Thyroid gland (tissue), 4 donors: Measurements from ENCODE around the gene STX1A. TPM values are rescaled to one million over a fixed set of nuclear protein-coding genes. Genes with fewer than 3 reads are reported as not detected.
"Not testable (repeated sequence)": the region's sequence is repeated elsewhere in the genome, so short reads cannot be mapped to it uniquely, and the experiment has no call there.

ENCODE experiments used
- DNase-seq, 2 donors: peaks; one replicate each; pipeline ENCODE4 v3.0.0-alpha.2; 2019
- H3K27ac ChIP-seq, 3 donors: fragments of 200-600 bp; sonication (generic); 1 replicate in 2 of 3; 2 replicates in 1 of 3; pipeline ENCODE4 v1.5.1; 2016 to 2019; ENCODE audit warnings: mild to moderate bottlenecking in 1 of 3, moderate library complexity in 1 of 3
- H3K27me3 ChIP-seq: fragments of 200-600 bp; sonication (generic); one replicate; pipeline ENCODE4 v1.5.1; 2019
- H3K36me3 ChIP-seq, 2 donors: fragments of 200-600 bp; sonication (generic); one replicate each; pipeline ENCODE4 v1.5.1; 2016 to 2019
- H3K4me1 ChIP-seq, 2 donors: fragments of 200-600 bp; sonication (generic); one replicate each; pipeline ENCODE4 v1.5.1; 2017 to 2019
- H3K4me3 ChIP-seq, 3 donors: fragments of 200-600 bp; sonication (generic); replicated peaks in 1 of 3; 1 replicate in 2 of 3; 2 replicates in 1 of 3; pipeline ENCODE4 v1.5.1; 2016; ENCODE audit warnings: mild to moderate bottlenecking in 1 of 3
- H3K9me3 ChIP-seq: fragments of 200-600 bp; sonication (generic); one replicate; pipeline ENCODE4 v1.5.1; 2017
- CTCF ChIP-seq, 6 experiments: fragments of 200-600 bp in 3 of 6; fragments of 450-650 bp in 3 of 6; sonication (generic) in 3 of 6; IDR thresholded peaks; one replicate each; pipeline ENCODE4 v1.5.1; 2016 to 2019; ENCODE audit warnings: antibody characterized with exemption in 6 of 6, mild to moderate bottlenecking in 2 of 6, inconsistent platforms in 1 of 6, moderate library complexity in 1 of 6
- POLR2A ChIP-seq, 2 donors: fragments of 450-650 bp; IDR thresholded peaks; one replicate each; pipeline ENCODE4 v1.6.1; 2017; ENCODE audit warnings: antibody characterized with exemption in 2 of 2, mild to moderate bottlenecking in 2 of 2, moderate library complexity in 1 of 2
- WGBS, 2 donors: methylation state at CpG; one replicate each; pipeline ENCODE4 v1.1.5; 2017; 5-methylcytosine and 5-hydroxymethylcytosine counted together
- intact Hi-C: fragments of 100-400 bp; cut with DNase I; formaldehyde crosslinking; loops from one replicate; pipeline ENCODE4 v1.15.1; 2023
- total RNA-seq, 4 donors: library from RNA; depleted of rRNA; stranded (reverse); fragments of >200 nt; gene quantifications; one replicate each; pipeline ENCODE4 v1.2.3, GENCODE V29; 2016

The STX1A gene
- total RNA-seq, 4 donors from 2014 or later = 4.4 to 9.5 (median 7.2) TPM

GRCh38 chr7:73715648-73716317 lies 3.7 kb downstream of the STX1A start:
- intact Hi-C loops = no loop called here
- no peaks in the 10 kb centered on the region for H3K9me3 ChIP-seq
- 85% methylated on average over 15 to 16 of the region's 16 CpGs for WGBS, 2 donors
- H3K36me3 ChIP-seq = no peaks in the 10 kb centered on the region
- H3K27me3 ChIP-seq = no peaks in the 10 kb centered on the region
- peaks cover 4 to 16% of the 10 kb centered on the region in 2 donors for H3K4me1 ChIP-seq
- H3K27ac ChIP-seq = no peak overlapping the region
- H3K4me3 ChIP-seq = no peak overlapping the region
- TF ChIP-seq CTCF (IDR thresholded peaks at IDR 0.05) = no peak
- DNase-seq = no peak

- not testable (repeated sequence) for H3K36me3 ChIP-seq, H3K4me3 ChIP-seq, DNase-seq, H3K4me1 ChIP-seq, H3K27me3 ChIP-seq, H3K9me3 ChIP-seq, H3K27ac ChIP-seq
- 96 to 97% methylated on average over 4 of the region's 6 CpGs for WGBS, 2 donors
- intact Hi-C loops = loop anchor here (5.0 kb wide), 1 partner anchor 96 kb away; no protein-coding TSS in a partner anchor
Observed at GRCh38 chr7:73713319-73713718, 6.2 kb downstream of the STX1A start.

GRCh38 chr7:73712773-73713172 lies 6.7 kb downstream of the STX1A start:
- Histone ChIP-seq H3K4me3 (no peak overlapping the region), H3K36me3 (no peaks in the 10 kb centered on the region), H3K9me3 (no peaks in the 10 kb centered on the region), H3K4me1 (peaks cover 0 to 1% of the 10 kb centered on the region in 2 donors), H3K27me3 (no peaks in the 10 kb centered on the region), H3K27ac (no peak overlapping the region)
- intact Hi-C loops = loop anchor here (5.0 kb wide), 1 partner anchor 95 kb away; no protein-coding TSS in a partner anchor
- 92 to 100% methylated on average over 1 of the region's 1 CpG for WGBS, 2 donors
- no peak for DNase-seq
- TF ChIP-seq POLR2A (IDR thresholded peaks at IDR 0.05) (no peak), CTCF (IDR thresholded peaks at IDR 0.05) (no peak)

GRCh38 chr7:73708961-73709549 lies 10.4 kb downstream of the STX1A start:
- no peaks in the 10 kb centered on the region for H3K4me1 ChIP-seq
- TF ChIP-seq CTCF (IDR thresholded peaks at IDR 0.05) (no peak), POLR2A (IDR thresholded peaks at IDR 0.05) (no peak)
- H3K27me3 ChIP-seq = no peaks in the 10 kb centered on the region
- DNase-seq = no peak
- no peaks in the 10 kb centered on the region for H3K36me3 ChIP-seq
- WGBS, 2 donors = 94 to 98% methylated on average over 8 to 15 of the region's 16 CpGs
- H3K27ac ChIP-seq = no peak overlapping the region
- H3K9me3 ChIP-seq = no peaks in the 10 kb centered on the region
- intact Hi-C loops = no loop called here
- no peak overlapping the region for H3K4me3 ChIP-seq

GRCh38 chr7:73707045-73707631 lies 12.3 kb downstream of the STX1A start:
- no peaks in the 10 kb centered on the region for H3K9me3 ChIP-seq

More at GRCh38 chr7:73707045-73707631, 12.3 kb downstream of the STX1A start:
- no peak overlapping the region for H3K27ac ChIP-seq
- H3K36me3 ChIP-seq = no peaks in the 10 kb centered on the region
- peak; percentile 20 to 30 for DNase-seq
- 78 to 89% methylated on average over 8 to 14 of the region's 15 CpGs for WGBS, 2 donors
- no peak overlapping the region for H3K4me3 ChIP-seq
- TF ChIP-seq CTCF (IDR thresholded peaks at IDR 0.05) = no peak
- no peak for TF ChIP-seq POLR2A (IDR thresholded peaks at IDR 0.05)
- intact Hi-C loops = no loop called here
- H3K27me3 ChIP-seq = no peaks in the 10 kb centered on the region
- H3K4me1 ChIP-seq = no peaks in the 10 kb centered on the region
